ENCODE results near the gene GNGT2.

The GNGT2 gene

GRCh38 chr17:49165143-49165542, 45.2 kb downstream of the GNGT2 start:
- no peak for DNase-seq

- DNase-seq, result no peak
Measured at GRCh38 chr17:49162866-49163265, 47.5 kb downstream of the GNGT2 start.

DNA sequence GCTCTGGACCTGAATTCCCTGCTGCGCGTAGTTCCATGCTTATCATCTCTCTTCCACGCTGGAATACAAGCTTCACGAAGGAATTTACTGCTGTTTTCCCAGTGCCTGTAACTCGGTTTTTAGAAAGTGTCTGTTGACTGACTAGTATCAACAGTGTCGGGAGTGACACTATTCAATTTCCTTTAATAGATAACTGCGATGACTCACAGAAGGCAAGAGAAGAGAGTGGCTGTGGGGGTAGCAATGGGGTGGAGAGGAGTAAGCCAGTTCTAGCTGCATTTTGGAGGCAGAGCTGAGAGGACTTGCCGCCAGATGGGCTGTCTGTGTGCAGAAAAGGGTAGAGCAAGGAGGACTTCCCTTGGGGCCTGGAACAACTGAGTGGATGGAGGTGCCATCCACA, 52.6 kb downstream of the GNGT2 start:
- DNase-seq, result no peak

DNA sequence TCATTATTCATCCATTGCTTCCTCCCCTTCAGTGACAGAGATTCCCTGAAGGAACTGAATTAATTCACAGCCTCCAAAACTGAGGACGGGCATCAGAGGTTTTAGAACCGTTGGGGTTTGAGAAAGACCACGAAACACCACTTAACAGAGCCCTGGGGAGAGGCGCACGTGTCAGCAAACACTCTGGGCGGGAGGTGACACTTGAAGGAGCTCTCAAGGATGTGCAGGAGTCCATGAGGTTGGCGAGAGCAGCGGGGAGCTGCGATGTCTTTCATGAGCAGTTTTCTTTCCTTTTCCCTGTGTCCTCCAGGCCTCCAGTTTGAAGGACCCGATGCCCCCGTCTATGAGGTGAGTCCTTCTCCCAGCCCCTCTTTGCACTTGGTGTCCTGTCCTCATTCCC, 54.1 kb downstream of the GNGT2 start:
- no peak for DNase-seq

Measured in stimulated activated CD4-positive, alpha-beta T cell treated with anti-CD3 and anti-CD28 coated beads, Interleukin-4, amount 100 ng/mL, for 1 hour (primary cell).